SK-N-SH treated with all-trans-retinoic acid at 6 μM for 48 hours (cell line): ENCODE data around the gene SYNPO.

Source experiments
- BACH2 ChIP-seq: fragments of 250-450 bp; sonication (Bioruptor Pico); IDR thresholded peaks from 2 replicates; pipeline ENCODE4 v1.9.0; 2021; ENCODE audit warnings: mild to moderate bottlenecking, borderline replicate concordance
- CREB5 ChIP-seq: fragments of 250-450 bp; sonication (Bioruptor Pico); IDR thresholded peaks from 2 replicates; pipeline ENCODE4 v1.5.1; 2020; ENCODE audit warnings: low read depth, mild to moderate bottlenecking, moderate library complexity
- ISL1 ChIP-seq: fragments of 250-450 bp; sonication (Bioruptor Pico); IDR thresholded peaks from 2 replicates; pipeline ENCODE4 v2.1.2; 2022; ENCODE audit warnings: mild to moderate bottlenecking, moderate library complexity
- OSR1 ChIP-seq: fragments of 250-450 bp; sonication (Bioruptor Pico); IDR thresholded peaks from 2 replicates; pipeline ENCODE4 v1.8.0; 2022; ENCODE audit warnings: moderate library complexity, mild to moderate bottlenecking, inconsistent platforms
- POU6F1 ChIP-seq: fragments of 250-450 bp; sonication (Bioruptor Pico); IDR thresholded peaks from 2 replicates; pipeline ENCODE4 v1.8.0; 2021; ENCODE audit warnings: low read depth, mild to moderate bottlenecking, moderate library complexity, borderline replicate concordance
- RARB ChIP-seq: fragments of 250-450 bp; sonication (Bioruptor Pico); IDR thresholded peaks from 2 replicates; pipeline ENCODE4 v1.8.0; 2021; ENCODE audit warnings: mild to moderate bottlenecking, moderate library complexity
- ZFP3 ChIP-seq: fragments of 250-450 bp; sonication (Bioruptor Pico); IDR thresholded peaks from 2 replicates; pipeline ENCODE4 v1.5.0; 2020; ENCODE audit warnings: mild to moderate bottlenecking, moderate library complexity
- ZFP30 ChIP-seq: fragments of 450-650 bp; formaldehyde crosslinking; IDR thresholded peaks from 2 replicates; pipeline ENCODE4 v1.5.0; 2022; ENCODE audit warnings: mild to moderate bottlenecking, moderate library complexity
- ZNF565 ChIP-seq: fragments of 450-650 bp; formaldehyde crosslinking; conservative IDR thresholded peaks from 2 replicates; pipeline ENCODE4 v1.5.0; 2020; ENCODE audit warnings: low read depth, mild to moderate bottlenecking, moderate library complexity
- ZNF8 ChIP-seq: fragments of 450-650 bp; formaldehyde crosslinking; IDR thresholded peaks from 2 replicates; pipeline ENCODE4 v1.5.0; 2020; ENCODE audit warnings: mild to moderate bottlenecking, moderate library complexity
- TF ChIP-seq, protein P1 (sequence below): fragments of 250-450 bp; sonication (Bioruptor Pico); IDR thresholded peaks from 2 replicates; pipeline ENCODE4 v1.8.0; 2020; ENCODE audit warnings: mild to moderate bottlenecking, moderate library complexity, borderline replicate concordance

DNA sequence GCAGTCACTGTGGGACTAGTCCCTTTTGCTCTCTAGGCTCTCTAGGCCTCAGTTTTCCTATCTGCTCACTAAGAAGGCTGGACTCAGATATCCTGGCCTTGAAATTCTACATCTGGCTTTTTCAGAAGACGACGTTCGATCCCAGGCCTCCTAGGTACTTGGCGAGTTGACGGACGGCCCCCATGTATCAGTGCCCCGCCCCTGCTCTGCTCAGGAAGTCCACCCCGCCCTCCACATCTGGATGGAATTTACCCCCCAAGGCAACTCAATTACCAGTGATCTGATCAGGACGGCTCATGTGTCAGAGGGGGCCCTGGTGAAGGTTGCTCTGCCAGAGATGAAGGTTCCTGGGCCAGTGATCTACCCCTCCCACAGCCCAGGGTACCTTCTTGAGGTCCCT lies 44.1 kb upstream of the SYNPO start:
- TF ChIP-seq ZFP30 (CRISPR knock-in tag) = no peak
- TF ChIP-seq BACH2 (CRISPR knock-in tag) = no peak
- TF ChIP-seq CREB5 (CRISPR knock-in tag) = no peak
- TF ChIP-seq POU6F1 = no peak
- TF ChIP-seq, protein P1, sequence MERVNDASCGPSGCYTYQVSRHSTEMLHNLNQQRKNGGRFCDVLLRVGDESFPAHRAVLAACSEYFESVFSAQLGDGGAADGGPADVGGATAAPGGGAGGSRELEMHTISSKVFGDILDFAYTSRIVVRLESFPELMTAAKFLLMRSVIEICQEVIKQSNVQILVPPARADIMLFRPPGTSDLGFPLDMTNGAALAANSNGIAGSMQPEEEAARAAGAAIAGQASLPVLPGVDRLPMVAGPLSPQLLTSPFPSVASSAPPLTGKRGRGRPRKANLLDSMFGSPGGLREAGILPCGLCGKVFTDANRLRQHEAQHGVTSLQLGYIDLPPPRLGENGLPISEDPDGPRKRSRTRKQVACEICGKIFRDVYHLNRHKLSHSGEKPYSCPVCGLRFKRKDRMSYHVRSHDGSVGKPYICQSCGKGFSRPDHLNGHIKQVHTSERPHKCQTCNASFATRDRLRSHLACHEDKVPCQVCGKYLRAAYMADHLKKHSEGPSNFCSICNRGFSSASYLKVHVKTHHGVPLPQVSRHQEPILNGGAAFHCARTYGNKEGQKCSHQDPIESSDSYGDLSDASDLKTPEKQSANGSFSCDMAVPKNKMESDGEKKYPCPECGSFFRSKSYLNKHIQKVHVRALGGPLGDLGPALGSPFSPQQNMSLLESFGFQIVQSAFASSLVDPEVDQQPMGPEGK = no peak
- no peak for TF ChIP-seq ZNF8 (CRISPR knock-in tag)
- TF ChIP-seq OSR1 (CRISPR knock-in tag) = no peak
- TF ChIP-seq ISL1 (CRISPR knock-in tag) = no peak
- no peak for TF ChIP-seq ZNF565 (CRISPR knock-in tag)
- TF ChIP-seq ZFP3 (CRISPR knock-in tag) = no peak
- no peak for TF ChIP-seq RARB (CRISPR knock-in tag)
